Measurements from ENCODE around the gene GPC6.

Gene GPC6

DNA sequence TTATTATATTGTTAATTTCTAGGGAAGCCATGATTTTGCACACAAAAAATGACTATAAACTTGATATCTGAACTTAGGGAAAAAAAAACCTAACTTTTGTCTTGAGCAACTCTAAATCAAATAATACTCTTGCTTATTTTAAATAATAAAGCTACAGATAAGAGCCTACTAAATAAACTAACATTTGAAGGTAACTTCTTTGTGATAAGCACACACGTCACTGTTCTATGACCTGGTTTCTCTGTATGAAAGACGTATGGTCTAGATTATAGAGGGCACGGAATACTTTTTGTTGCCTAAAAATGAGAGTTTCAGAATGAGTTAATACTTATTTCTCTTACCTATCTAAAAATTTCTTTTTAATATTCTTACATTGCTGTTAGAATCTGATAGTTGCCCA, 649.6 kb downstream of the GPC6 start:
- in situ Hi-C loops (cut with HindIII; ENCODE audit: low sequenced_read_pairs) = no loop called here

DNA sequence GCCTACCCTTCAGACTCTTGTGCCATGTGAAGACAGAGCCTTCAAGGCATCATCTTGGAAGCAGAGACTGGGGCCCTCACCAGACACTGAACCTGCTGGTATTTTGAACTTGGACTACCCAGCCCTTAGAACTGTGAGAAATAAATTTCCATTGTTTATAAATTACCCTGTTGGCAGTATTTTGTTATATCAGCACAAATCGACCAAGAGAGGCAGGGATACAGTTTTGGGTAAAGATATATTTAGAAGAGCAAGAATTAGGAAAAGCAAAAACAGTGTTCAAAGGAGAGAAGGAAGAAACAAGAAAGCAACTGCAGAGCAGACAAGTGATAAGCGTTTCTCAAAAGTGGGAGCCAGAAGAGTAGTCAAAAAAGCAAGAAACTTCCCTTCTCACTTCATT, 652.1 kb downstream of the GPC6 start:
- in situ Hi-C loops (cut with HindIII; ENCODE audit: low sequenced_read_pairs) = no loop called here

- in situ Hi-C loops (cut with HindIII; ENCODE audit: low sequenced_read_pairs) = no loop called here
Observed at GRCh38 chr13:93881411-93881810, 654.8 kb downstream of the GPC6 start.

DNA sequence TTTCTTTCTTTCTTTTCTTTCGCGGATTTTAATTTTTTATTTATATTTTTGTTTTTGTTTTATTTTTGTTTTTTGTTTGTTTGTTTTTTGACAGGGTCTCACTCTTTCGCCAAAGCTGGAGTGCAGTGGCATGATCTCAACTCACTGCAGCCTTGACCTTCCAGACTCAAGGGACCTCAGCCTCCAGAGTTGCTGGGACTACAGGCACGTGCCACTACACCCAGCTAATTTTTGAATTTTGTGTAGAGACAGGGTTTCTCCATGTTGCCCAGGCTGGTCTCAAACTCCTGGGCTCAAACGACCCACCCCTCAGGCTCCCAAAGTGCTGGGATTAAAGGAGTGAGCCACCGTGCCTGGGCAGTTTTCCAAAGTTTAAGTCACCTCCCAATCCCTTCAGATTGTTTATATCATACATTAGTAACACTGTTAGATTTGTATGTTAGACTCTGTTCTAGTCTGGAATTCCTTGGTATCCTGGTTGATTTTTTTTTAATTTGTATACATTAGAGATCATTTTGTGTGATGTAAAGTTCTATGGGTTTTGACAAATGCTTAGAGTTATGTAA, 655.6 kb downstream of the GPC6 start:
- in situ Hi-C loops (cut with HindIII; ENCODE audit: low sequenced_read_pairs) = no loop called here

- in situ Hi-C loops (cut with HindIII; ENCODE audit: low sequenced_read_pairs) = no loop called here
Observed at GRCh38 chr13:93889430-93889951, 662.9 kb downstream of the GPC6 start.

DNA sequence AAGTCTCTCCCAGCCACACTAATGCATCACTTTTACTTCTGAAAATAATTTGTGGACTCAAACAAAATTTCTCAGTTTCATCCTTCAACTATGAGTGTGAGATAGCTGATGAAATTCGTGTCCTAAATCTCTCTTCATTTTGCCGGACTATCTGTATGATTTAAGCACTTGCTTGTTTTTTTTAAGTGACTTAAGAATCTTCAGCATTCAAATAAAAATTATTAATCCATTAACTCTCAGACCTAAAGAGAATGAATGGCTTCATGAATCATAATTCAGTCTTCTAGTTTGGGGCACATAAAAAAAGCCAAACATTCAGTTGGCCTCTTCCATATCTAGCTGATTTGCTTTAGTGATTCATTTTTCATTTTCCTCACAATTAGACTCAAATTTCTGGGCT, 673.4 kb downstream of the GPC6 start:
- in situ Hi-C loops (cut with HindIII; ENCODE audit: low sequenced_read_pairs) = no loop called here

GRCh38 chr13:93900731-93901130, 674.1 kb downstream of the GPC6 start:
- in situ Hi-C loops (cut with HindIII; ENCODE audit: low sequenced_read_pairs) = no loop called here

GRCh38 chr13:93903909-93904308, 677.3 kb downstream of the GPC6 start:
- in situ Hi-C loops (cut with HindIII; ENCODE audit: low sequenced_read_pairs) = no loop called here

- in situ Hi-C loops (cut with HindIII; ENCODE audit: low sequenced_read_pairs) = no loop called here
Observed at GRCh38 chr13:93915269-93915809, 688.7 kb downstream of the GPC6 start.

- in situ Hi-C loops (cut with HindIII; ENCODE audit: low sequenced_read_pairs) = no loop called here
Observed at GRCh38 chr13:93922063-93922855, 695.7 kb downstream of the GPC6 start.

DNA sequence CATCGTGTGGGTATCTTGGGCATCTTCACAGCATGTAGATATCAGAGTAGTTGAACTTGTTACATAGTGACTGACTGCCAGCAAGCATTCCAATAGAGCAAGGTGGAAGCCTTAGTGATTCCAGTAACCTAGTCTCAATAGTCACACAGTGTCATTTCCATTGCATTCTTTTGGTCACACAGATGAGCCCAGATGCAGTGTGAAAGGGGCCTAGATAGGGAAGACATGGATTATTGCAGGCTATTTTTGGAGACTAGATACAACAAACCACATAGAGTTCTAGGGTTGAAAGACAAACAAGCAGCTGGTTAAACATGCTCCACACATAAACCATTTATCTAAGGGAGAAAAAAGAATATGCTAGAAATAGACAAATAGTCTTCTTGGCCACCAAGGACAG, 699.4 kb downstream of the GPC6 start:
- in situ Hi-C loops (cut with HindIII; ENCODE audit: low sequenced_read_pairs) = loop anchor here (5.0 kb wide), 1 partner anchor 56 kb away; no protein-coding TSS in a partner anchor

- in situ Hi-C loops (cut with HindIII; ENCODE audit: low sequenced_read_pairs) = loop anchor here (5.0 kb wide), 1 partner anchor 56 kb away; no protein-coding TSS in a partner anchor
Observed at GRCh38 chr13:93926425-93926824, 699.8 kb downstream of the GPC6 start.

GRCh38 chr13:93927431-93927830, 700.8 kb downstream of the GPC6 start:
- in situ Hi-C loops (cut with HindIII; ENCODE audit: low sequenced_read_pairs) = loop anchor here (5.0 kb wide), 1 partner anchor 55 kb away; no protein-coding TSS in a partner anchor

- in situ Hi-C loops (cut with HindIII; ENCODE audit: low sequenced_read_pairs) = no loop called here
Observed at GRCh38 chr13:93932901-93933300, 706.3 kb downstream of the GPC6 start.

DNA sequence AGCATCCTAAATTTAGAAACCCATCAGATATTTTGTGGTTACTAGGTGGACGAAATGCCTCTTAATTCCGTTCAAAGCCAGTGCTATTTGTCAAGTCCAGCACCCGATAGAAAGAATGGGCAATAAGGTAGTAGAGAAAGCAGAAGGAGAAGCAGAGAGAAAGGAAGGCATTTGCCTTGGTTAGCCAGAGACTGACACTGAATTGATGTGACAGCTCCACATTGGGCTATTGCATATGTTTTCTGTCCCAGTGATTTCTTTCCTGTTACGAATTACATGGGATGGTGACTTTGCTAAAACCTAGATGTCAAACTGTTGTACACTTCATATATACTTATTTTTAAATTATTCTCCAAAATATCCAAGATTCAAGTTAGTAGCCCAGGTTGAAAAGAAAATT, 710.3 kb downstream of the GPC6 start:
- in situ Hi-C loops (cut with HindIII; ENCODE audit: low sequenced_read_pairs) = no loop called here

- in situ Hi-C loops (cut with HindIII; ENCODE audit: low sequenced_read_pairs) = no loop called here
Observed at GRCh38 chr13:93941444-93941843, 714.8 kb downstream of the GPC6 start.

- in situ Hi-C loops (cut with HindIII; ENCODE audit: low sequenced_read_pairs) = no loop called here
Observed at GRCh38 chr13:93942016-93942415, 715.4 kb downstream of the GPC6 start.

DNA sequence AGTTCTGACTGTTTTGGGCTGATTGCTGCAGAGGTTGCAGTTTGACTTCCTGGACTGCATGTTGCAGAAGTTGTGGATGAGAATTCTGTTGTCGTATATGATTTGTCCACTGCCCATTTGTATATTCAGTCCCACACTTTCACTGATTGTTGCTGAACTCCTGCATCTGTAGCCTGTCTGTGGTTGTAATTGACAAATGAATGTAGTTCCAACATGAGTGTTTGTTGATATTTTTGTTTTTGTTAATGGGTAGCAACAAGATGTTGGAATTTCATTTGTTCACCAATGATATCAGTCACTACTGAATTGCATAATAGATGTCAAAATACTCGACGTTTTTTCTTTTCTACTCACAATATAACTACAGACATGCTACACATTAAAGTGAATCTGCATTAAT, 719.0 kb downstream of the GPC6 start:
- in situ Hi-C loops (cut with HindIII; ENCODE audit: low sequenced_read_pairs) = no loop called here

DNA sequence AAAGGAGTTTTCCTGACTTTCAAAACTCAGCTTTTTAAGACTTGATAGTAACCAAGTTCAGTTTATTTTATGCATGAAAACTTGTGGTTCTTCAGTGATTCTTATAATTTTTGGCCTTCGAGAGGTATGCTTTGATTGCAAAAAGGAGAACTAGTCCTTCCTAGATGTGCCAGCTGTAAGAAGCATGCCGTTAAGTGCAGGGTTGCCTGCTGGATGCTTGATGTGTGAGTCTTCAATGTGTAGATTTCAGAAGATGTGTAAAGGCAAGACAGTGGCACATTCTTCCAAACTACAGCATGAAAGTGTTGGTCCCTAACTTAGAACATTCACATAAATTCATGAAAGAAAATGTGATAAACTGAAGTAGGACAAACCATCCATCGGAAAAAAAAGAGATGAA, 720.4 kb downstream of the GPC6 start:
- in situ Hi-C loops (cut with HindIII; ENCODE audit: low sequenced_read_pairs) = no loop called here

- in situ Hi-C loops (cut with HindIII; ENCODE audit: low sequenced_read_pairs) = no loop called here
Observed at GRCh38 chr13:93947651-93948050, 721.0 kb downstream of the GPC6 start.

DNA sequence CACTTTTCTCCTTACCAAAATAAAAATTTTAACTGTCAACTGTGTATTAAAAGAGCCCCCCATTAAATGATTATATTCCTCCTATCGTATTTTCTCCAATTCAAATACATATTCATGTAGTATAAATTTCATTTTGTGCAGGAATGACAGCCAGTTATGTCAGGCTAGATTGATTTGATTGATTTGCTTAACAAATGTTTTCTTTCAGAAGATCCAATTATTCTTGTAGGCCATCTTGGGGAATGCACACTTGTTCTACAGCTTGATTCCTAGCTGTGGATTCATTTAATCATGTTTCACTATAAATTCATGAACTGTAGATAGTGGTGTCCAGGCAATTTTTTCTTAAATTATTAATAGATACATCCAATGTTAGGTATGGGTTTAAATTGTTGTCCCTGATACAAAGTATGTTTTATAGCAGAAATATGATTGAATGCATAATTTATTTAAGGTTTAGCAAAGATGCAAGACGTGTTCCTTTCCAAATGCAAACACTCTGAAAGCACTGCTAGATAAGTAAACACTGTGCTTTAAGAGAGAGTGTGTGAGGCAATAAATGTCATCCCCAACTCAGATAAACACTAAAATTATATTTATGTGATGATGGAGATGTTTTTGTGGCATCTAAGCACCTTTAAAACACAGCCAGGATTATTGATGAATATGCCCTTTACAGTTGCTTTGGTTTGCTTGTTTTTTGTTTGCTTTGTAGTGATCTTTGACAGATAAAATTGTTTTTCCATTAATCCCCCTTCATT, 721.7 kb downstream of the GPC6 start:
- in situ Hi-C loops (cut with HindIII; ENCODE audit: low sequenced_read_pairs) = no loop called here
